Measurements from ENCODE around the gene DNAJC4.

GRCh38 chr11:64263947-64264317 is 33.6 kb downstream of the DNAJC4 start:
- TF ChIP-seq POLR2A (IDR thresholded peaks at IDR 0.05; ENCODE audit: control extremely low read depth in 1 of 2, low read depth in 2 of 2, low read length in 2 of 2) (no peak), POLR2AphosphoS5 (IDR thresholded peaks at IDR 0.05; ENCODE audit: low read depth, low read length) (no peak), EZH2 (IDR thresholded peaks at IDR 0.05; ENCODE audit: low read depth, low read length, severe bottlenecking) (no peak), MAX (IDR thresholded peaks at IDR 0.05) (no peak), KDM5A (IDR thresholded peaks at IDR 0.05; ENCODE audit: low read length) (no peak), CTCF (IDR thresholded peaks at IDR 0.05; ENCODE audit: control extremely low read depth in 1 of 3, insufficient read depth in 1 of 3, low read depth in 1 of 3, low read length in 3 of 3) (no peak), CEBPB (IDR thresholded peaks at IDR 0.05; ENCODE audit: low read depth, low read length) (no peak), JUN (IDR thresholded peaks at IDR 0.05; ENCODE audit: low read depth, low read length) (no peak), EP300 (IDR thresholded peaks at IDR 0.05; ENCODE audit: borderline replicate concordance in 1 of 2, low read depth in 2 of 2, low read length in 2 of 2) (no peak), TAF1 (IDR thresholded peaks at IDR 0.05; ENCODE audit: low read depth, low read length) (no peak), TBP (IDR thresholded peaks at IDR 0.05; ENCODE audit: low read depth, low read length) (no peak), TCF12 (IDR thresholded peaks at IDR 0.05; ENCODE audit: low read depth, low read length) (no peak), ZNF274 (IDR thresholded peaks at IDR 0.05; ENCODE audit: borderline replicate concordance, extremely low read depth, low read length) (no peak), CHD2 (IDR thresholded peaks at IDR 0.05; ENCODE audit: low read length) (no peak)

Measured in H1 (cell line).